Stimulated activated CD4-positive, alpha-beta T cell treated with anti-CD3 and anti-CD28 coated beads, Interleukin-1b, Interleukin-23, amount 100 ng/mL, for 48 hours (primary cell): ENCODE results near the gene MTARC2.

Experiments
- DNase-seq: peaks from one replicate; pipeline ENCODE4 v3.0.0-alpha.2; 2020

Gene MTARC2

DNA sequence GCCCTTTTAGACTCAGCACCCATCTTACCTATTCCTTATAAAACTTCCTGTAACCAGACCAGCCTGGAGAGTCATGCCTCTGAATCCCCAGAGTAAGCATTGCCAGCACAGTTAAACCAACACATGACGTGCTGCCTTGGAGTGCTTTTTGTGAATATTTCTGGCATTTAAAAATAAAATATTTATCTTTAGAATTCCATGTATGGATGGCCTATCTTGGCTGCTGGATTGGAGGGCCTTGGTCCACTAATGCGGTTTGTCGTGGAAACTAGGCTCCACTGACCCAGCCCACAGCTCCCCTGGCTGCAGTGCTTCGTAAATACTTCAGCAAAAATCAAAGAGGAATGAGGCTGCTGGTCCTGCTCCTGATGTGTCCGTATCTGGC lies 56.1 kb downstream of the MTARC2 start:
- DNase-seq, result no peak

DNA sequence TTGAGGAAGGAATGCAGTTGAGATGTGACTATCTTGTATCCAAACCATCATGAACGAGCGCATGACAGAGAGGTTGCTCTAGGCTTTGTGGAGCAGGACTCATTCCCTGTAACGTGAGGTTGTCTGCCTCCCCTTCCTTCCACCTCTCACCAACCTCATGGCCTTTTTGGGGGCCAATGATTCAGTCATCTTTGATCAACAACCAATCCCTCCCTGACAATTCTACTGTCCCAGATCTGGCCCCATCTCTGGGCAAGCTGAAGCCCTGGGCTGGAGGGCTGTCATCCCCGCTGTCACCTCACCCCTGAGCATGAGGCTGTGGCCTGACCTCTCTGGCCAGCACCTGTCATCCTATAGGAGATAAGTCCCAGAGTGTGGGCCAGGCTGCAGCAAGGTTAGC lies 58.3 kb downstream of the MTARC2 start:
- no peak for DNase-seq

DNA sequence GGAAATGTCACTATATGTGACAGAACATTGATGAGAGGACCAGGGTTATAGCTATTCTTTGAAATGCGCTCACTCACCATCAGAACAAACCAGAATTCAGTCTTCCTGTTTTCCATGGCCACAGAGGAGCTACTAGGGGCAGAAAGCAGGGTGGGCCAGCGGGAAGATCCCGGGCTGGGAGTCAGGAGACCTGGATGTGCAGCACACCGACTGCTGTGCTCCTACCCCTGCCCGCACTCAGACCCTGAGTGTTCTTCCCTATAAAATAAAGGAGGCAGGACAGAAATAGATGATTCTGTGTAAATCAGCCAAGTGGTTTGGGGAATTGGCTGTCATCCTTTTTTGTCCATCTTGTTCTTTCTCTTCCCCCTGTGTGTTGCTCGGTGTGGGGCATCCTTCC lies 59.6 kb downstream of the MTARC2 start:
- no peak for DNase-seq

DNA sequence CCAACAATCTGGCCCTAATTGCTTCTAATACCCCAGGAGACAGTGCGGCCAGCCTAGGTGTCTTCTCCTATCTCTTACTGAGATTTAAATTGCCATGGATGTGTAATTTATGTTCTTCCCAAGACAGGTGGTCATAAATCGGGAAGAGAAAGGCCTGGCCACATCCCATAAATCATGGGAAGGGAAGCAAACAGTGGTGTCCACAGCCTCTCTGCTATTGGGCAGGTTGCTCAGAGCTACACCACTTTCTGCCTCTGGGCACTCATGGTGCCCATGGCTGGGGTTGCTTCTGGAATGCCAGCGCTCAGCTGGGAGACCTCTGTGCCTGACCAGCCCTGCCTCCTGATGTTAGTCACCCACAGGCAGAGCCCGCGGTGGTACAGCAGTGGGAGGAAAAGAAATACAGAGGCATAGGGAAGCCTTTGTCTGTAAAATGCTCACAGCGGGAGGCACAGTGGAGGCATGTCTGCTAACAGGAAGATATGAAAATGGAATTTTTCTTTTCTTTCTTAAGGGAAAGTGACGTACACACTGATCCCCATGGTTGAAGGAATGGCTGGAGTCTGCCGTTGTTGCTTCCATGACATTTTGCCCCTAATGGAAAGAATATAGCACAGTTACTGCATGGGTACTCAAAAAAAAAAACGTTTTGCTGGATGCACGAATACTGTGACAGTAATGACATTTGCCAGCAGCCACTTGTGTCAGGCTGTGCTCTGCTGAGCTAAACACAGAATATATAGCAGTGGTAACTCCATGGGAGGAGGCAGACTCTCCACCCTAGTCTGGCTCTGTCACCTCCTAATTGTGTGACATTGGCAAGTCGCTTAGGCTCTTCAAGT lies 60.4 kb downstream of the MTARC2 start:
- no peak for DNase-seq

DNA sequence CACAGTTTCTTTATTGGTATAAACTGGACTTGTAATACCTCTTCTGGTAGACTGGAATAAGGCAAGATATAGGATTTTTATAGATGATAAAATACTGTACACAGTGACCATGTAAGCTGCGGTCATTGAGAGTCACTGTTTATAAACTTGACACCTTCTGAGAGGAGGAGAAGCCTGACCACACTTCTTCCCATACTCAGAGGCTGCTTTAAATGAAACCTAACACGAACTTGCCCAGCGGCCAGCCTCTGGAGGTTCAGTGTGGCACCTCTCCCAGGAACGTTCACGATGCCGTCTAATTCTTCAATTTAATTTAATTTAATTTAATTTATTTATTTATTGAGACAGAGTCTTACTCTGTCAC lies 61.0 kb downstream of the MTARC2 start:
- no peak for DNase-seq

DNA sequence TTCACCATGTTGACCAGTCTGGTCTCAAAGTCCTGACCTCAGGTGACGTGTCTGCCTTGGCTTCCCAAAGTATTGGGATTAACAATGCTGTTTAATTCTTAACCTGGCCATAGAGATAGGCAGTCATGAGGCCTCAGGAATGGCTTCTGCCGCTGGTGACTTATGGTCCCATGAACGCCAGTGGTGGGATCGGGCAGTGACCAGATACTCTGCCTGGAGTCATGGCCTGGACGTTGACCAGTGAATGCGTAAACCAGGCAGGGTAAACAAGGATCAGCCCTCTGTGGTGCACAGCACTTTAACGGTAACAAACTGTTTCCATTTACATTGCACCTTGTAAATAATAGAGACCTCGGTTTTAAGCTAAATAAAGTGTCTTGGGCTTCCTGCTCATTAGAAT lies 61.6 kb downstream of the MTARC2 start:
- no peak for DNase-seq

DNA sequence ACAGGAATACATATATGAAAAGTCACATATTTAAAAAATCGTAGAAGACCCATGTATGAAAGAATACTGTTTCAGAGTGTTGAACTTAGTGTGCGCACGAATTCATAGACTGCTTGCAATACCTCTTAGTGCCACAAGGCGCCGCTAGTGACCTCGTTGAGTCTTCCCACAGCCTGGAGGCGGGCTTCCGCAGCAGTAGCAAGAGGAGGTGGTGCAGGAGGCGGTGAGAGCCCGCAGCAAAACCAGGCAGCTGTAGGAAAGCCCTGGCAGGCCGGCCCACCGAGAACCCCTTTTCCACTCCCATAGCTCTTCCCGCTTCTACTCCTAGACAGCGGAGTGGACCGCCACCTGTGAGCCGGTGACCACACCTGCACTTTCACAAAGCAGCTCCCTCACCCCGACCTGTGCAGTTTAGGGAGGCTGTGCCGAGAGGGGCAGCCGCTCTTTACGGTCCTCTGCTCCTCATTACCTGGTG lies 62.1 kb downstream of the MTARC2 start:
- DNase-seq, result peak; percentile 72

DNA sequence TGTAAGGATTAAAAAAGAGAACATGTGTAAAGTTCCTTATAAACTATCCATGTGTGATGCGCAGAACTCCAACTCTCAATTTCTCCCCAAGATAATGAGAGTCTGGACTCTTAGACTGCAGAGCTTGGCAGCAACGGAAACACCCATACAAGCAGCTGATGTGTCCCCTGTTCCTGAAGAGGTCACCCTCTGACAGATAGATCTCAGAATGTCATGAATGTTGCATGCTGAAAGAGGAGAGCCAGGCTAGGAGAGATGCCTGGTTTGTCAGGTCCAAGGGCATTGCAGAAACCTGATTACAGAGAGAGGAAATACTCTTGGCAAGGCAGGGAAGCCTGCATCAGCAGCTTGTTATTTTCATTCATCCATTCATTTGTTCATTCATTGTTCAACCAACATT lies 62.8 kb downstream of the MTARC2 start:
- no peak for DNase-seq

DNA sequence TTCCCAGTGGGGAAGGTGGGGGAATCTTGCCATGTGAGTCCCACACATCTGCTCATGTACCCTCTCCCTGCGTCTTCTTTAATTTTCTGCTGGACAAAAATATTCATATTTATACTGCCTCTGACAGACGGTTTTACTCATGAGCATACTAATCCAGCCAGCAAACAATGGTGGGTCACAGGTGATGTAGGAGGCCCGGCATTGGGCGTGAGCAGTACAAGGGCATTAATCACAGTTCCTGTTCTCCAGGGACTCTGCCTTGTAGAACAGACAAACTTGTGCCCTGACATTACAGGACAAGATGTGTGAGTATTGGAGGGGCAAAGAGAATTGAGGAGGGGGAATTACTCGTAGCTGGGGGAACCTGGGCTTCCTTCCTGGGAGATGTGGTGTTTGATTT lies 63.6 kb downstream of the MTARC2 start:
- DNase-seq, result no peak

DNA sequence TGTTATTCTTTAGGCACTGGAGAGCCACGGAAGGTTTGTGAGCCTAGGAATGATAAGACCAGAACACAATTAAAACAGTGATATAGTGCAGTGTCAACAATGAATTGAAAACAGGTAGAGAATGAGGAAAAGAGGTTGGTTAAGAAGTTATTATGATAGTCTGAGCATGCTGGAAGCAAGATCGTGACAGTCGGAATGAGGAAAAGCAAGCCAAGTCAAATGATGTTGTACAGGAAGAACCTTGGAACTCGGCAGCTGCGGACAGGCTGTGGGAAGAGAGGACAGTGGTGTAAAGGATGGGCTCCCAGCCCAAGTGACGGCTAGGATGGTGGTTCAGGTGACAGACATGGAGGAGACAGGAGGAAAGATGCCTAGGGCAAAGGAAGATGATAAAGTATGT lies 64.2 kb downstream of the MTARC2 start:
- no peak for DNase-seq

DNA sequence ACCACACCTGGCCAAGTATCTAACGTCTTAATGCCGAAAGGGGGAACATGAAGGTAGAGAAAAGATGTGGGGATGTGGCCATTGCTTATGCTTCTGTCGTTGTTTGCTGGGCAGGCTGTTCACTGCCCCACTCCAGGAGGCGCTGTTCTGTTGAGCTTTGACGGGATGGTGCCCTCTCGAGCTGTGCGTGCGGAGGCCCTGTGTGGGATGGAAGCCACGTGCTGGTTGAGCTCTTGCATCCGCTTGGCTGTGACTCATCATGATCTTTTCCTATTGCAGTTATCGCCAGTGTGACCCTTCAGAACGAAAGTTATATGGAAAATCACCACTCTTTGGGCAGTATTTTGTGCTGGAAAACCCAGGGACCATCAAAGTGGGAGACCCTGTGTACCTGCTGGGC lies 64.9 kb downstream of the MTARC2 start:
- DNase-seq, result no peak

DNA sequence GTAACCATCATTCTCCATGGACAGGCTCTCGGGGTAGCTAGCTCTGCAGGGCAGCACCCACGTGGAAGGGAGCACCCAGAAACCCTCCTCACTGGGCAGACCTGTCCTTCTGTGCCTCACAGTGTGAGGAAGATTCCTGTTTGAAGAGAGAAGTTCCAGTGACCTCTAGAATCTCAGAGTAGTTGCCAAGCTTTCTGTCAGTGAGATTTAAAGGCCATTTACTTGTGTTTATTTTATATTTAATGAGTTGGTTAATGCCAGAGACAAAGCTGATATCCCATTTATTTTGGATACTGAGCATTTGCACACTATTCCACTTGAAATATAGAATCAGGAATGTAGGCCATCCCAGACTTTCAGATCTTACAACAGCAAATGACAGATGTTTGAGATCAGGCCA lies 67.3 kb downstream of the MTARC2 start:
- no peak for DNase-seq

DNA sequence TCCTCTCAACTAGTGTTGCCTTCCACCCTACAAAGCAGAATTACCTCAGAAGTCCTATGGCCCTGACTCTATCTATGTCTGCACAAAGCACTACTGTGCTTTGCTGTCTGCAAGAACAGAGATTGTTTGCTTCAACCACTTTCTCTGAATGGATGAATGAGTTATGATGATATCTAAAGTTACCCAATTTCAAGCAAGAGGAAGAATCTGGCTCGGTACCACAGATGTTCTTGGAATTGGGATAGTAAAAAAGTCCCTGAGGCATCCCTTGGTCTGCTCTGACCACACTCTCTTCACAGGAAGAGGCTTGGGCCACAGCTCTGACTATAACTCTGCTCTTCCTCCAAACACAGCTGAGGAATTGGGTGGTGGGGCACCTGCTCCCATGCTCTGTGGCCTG lies 69.8 kb downstream of the MTARC2 start:
- no peak for DNase-seq

DNA sequence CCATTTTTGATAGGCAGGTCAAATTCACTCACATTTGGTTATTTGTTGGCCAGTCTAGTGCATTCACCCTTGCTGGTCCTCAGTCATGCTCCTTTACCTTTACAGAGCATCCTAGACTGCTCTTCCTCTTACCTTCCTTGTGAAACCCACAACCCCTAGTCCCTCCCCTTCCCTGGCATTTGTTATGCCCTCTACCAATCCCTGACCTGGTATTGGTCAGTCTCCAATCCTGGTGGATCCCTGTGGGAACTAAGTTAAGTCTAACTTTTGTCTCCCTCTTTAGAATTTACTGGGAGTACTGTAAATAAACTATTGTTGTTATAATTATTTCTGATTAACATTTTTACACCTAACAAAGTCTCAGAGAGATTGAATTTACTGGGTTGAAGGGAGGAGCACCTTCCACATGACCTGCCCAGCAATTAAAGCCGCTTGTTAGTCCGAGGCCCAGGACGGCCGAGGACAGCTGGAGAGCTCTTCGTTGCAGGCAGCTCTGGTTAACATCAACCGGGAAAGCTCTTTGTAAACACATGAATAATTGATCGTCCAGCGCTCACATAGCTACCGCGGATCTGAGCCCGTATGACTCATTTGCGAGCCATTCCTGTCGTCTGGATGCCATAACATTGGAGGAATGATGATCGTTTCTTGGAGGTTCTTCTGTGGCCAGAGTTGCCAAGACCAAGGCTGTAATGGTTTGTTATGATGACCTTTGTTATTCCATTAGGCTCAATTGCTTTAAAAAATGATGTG lies 70.5 kb downstream of the MTARC2 start:
- no peak for DNase-seq

DNA sequence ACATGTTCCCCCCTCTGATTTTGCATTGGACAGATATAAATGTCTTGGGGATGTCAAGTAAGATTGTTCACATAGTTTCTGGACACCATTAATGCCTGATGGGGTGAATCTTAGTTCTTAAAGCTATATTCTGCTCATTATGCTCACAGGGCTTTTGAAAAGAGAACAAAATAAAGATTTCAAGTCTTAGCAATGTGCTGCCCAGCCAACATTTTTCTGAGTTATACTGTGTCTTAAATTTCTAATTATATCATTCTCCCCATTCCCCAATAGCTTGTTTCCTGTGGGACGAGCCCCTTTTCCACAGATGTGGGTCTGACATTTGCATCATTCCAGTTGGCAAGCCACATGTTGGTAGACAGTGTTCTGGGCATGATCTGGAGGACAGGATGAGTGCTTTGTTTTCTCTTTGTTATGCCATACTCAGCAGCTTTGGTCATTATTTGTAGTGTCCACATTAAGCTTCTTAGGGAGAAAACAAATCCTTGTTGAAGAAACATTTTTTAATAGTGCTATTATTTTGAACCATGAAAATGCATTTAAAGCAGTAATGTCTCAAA lies 71.4 kb downstream of the MTARC2 start:
- DNase-seq, result no peak

DNA sequence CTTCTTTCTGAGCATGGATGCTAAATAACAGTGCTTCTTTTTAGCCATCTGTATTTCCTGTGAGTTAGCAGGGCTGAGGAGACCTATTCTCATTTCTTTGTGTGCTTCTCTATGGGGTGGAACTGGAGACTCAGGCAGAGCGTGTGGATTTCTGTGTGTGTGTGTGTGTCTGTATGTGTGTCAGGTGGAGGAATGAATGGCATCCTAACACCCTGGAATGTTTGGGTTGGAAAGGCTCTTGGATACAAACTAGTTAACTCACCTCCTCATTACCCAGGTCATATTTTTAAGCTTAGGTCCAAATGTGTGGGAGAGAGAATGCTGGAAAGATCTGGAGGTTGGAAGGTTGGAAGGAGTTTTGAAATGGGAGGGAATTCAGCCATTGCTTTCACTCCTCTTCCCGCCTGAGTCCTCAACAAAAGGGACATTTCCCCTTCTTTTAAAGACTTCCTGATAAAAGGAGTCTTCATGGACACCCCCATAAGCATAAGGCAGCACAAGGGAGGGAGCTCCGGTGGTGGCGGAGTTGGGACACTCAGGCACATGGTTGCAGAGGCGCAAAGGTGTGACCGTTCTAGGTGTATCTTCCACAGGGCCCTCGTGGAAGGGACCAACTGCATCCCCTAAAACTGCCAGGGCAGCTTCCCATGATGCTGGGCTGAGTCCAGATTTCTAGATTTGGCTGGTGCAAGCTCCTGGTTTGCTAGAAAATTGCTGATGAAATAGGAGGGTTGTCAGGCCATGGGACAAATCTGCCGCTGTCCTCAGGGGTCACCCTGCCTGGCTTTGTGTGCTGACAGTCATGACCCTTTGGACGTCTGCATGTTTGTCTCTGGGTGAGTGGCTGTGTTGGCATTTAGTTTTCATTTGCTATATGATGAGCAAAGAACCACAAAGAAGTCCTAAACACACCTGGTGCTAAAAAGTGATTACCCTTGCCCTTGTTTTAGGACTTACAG lies 76.2 kb downstream of the MTARC2 start:
- no peak for DNase-seq

DNA sequence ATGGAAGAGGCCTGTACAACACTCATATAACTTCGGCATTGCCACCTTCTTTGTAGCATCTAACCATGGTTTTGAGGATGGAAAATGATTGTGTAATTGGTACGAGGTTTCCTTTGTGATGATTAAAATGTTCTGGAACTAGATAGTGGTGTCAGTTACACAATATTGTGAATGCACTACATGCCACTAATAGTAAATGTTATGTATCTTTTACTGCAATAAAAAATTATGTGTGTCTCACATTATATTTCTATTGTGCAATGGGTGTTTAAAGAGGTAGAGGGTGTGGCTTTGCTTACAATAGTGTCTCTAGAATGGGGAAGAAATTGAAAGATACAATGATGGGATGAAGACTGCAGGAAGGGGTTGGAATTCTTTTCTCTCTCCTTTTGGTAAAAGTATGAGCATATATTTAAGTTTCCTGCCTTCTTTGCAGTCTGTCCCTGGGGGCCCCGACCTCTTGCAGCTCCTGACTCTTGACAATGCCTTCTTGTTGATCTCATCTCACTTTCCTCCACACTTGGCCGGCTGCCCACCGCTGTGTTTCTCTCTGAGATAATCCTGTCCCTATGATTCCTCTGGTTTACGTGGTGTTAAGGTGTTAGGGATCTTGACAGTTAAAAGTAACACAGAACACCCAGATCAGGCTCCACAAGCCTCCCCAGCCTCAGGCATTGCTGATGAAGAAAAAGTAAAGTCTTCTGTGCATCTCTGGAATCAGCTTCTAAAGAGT lies 77.9 kb downstream of the MTARC2 start:
- no peak for DNase-seq

DNA sequence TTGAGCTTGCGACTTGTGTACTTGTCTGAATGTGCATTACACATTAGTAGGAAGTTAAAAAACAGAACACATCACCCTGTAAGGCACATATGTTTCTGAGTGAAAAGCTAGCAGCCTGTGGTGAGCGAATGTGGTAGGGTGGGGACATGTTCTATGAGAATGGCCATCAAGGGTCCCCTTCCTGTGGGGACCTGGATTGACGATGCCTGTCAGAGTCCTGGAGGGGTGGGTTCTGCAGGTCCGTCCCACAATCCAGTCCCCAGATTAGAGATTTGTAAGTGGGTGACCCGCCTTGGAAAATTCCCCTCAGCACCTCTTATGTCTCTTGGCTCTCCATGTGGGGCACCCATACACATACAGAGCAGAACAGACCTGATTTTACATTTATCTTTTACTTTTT lies 78.6 kb downstream of the MTARC2 start:
- DNase-seq, result no peak

DNA sequence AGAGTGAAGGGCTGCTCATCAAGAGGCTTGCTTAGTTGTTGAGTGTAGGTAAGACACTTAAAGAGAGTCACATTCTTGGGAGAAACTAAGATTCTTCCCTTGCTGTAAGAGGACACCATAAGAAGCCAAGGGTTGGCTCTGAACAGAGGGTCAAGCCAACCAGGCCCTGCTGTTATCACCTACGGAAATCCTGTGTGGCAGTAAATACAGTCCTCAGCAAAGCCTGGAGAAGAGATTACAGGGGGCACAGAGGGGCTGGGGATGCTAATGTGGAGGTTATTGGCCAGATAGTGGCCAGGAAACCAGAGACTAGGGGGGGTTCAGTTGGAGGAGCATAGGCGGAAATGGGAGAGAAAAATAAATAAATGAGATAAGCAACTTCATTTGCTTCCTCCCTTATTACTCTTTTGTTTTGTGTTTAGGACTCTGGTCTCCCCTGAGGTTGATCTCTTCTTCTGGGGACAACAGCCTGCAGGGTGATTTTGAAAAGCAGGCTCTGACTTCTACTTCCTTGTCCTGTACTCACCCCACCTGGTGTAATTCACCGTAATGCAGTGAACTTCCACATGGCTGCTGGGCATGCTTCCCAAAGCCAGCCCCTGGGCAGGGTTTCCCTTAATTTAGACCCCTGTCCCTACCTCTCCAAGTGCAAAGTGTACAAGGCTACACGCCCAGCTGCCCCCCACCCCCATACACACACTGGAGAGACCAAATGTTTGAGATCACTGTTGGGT lies 79.5 kb downstream of the MTARC2 start:
- DNase-seq, result no peak

DNA sequence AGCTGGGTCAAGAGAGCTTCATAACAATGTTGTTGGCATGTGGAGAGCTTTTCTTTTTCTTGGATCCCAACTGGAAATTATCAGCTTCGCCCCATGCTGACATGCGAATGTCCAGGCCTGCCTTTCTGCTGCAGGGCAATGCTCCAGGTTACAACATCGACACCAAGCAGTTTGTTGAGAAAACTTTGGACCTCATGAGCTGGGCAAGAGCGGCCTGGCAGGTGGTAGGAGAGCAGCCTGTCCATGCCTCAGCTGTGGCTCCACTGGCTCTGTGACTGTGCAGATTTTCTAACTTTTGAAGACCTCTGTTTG lies 80.0 kb downstream of the MTARC2 start:
- DNase-seq, result no peak

DNA sequence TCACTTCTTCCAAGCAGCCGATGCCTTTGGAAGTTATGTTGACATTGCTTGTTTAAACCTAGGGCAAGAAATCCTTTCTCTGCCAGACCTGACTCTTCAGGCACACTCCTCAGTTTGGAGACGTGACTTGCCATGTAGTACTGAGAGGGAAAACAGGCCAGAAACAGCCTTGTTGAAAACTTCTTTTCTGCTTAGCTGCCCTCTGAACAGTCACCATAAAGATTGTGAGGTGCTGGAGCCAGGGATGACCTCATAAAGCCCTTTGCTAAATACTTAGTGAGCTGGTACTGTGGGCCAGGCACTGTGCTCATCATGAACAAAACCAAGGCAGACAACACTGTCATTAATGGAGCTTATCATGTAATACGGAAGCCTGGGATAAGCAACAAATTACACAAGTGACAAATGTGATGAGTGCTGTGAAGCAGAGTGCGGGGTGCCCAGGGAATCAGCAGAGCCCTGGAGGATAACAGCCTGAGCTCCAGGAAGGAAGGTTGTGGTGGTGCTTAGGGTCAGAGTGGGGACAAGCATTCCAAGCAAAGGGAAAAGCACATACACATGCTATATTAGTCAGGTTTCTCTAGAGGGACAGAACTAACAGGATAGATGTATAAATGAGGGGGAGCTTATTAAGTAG lies 80.9 kb downstream of the MTARC2 start:
- DNase-seq, result no peak
